CD1c-positive myeloid dendritic cell (primary cell): ENCODE results near the gene ATP6AP1.

Experiments
- DNase-seq: peaks from one replicate; pipeline ENCODE4 v3.0.0-alpha.2; 2016; ENCODE audit errors: extremely low spot score

Gene ATP6AP1

DNA sequence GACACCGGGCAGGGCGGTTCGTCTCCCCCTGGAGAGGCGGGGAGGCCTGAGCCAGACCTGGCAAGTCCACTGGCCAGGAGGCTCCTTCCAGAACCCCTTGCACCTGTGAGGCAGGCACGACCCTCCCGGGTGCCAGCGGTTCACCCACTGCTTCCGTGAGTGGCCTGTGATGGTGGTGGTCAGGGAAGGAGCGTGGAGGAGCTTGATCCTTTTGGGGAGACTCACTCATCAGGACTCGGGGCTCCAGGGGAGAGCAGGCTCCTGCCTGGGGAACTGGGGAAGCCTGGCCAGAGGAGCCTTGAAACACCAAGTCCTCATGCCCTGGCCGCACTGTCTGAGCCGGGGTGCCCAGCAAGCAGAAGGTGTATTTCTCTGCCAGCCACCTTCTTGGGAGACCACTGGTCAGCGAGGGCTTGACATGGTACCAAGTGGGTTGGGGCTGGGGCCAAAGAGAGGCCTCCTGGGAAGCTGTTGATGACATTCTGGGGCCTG lies 16.3 kb downstream of the ATP6AP1 start:
- no peak for DNase-seq

DNA sequence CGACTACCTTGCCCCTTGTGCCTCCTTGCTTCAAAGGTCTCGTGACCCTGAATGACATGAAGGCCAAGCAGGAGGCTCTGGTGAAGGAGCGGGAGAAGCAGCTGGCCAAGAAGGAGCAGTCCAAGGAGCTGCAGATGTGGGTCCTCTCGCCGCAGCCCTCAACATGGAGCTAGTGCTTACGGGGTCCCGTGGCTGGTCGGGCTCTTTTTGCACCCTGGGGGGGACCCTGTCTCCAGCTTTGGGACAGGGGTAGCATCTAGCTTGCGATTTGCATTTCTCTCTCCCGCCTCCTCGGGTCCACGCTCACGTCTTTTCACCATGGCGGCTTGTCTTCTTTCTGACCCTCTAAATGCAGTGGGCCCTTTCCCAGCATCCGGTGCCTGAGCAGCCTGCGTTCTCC lies 17.3 kb downstream of the ATP6AP1 start:
- DNase-seq = no peak

GRCh38 chrX:154446430-154446829 lies 18.0 kb downstream of the ATP6AP1 start:
- DNase-seq = no peak

DNA sequence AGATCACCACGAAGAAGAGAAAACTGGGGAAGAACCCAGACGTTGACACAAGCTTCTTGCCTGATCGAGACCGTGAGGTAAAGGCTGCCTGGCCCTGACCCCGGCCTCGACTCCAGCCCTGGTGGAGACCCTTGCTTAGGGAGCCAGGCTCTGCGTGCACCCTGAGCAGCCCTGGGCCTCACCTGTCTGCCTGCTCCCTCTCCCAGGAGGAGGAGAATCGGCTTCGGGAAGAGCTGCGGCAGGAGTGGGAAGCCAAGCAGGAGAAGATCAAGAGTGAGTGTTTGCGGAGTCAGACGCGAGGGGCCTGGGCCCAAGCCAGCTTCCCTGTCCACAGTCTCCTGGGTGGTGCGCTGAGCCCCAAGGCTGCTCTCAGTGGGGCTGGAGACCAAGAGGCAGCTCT lies 20.0 kb downstream of the ATP6AP1 start:
- no peak for DNase-seq

DNA sequence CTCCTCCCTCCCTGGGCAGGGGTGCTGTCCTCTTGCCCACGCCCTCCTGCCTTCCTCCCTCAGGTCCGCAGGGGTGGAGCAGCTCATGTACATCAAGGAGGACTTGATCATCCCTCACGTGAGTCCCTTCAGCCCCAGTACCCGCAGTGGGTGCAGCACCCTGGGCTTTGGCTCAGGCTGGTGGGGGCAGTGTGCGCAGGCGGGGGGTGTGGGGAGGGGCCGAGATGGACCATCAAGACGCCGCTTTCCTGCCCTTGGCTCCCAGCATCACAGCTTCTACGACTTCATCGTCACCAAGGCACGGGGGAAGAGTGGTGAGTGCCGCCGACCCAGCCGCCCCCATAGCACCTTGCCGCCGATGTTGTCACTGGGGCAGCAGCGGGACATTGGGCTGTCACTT lies 21.1 kb downstream of the ATP6AP1 start:
- DNase-seq = no peak

DNA sequence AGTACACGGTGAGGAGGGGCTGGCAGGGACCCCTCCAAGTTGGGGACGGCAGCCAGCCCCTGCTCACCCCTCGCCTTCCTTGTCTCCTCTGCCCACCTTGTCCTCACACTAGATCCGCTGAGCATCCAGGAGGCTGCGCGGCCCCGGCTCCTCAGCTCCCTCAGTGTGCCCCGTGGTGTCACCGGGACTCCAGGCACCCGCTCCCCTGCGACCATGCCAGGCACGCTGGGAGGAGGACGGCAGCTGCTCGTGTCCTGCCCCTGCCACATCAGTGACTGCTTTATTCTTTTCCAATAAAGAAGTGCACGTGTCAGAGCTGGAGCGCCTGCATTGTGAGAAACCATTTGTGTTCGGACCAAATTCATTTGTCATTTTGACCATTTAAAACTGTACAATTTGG lies 21.8 kb downstream of the ATP6AP1 start:
- no peak for DNase-seq

GRCh38 chrX:154452823-154453222 lies 24.3 kb downstream of the ATP6AP1 start:
- DNase-seq = no peak

DNA sequence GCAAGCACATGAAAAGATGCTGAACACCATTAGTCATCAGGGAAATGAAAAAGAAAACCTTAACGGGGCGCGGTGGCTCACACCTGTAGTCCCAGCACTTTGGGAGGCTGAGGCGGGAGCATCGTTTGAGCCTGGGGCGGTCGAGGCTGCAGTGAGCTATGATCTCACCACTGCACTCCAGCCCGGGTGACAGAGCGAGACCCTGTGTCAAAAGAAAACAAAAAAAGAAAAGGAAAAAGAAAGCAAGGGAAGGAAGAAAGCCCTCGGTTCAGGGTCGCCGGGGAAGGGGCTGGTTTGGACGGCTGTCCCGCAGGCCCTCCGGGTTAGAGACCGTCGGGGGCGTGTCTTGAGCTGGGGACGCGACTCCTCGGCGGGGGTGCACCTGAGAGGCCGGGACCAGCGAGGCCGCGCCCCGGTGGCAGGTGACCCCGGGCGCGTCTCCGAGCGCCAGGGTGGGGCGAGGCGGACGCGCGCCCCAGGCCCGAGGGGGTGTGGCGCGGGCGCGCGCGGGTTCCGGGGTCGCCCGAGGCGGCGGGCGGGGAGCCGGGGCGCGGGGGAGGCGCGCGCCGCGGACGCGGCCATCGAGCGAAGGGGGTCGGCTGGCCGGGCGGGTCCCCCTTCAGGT lies 29.1 kb downstream of the ATP6AP1 start:
- peak; percentile 45 for DNase-seq

DNA sequence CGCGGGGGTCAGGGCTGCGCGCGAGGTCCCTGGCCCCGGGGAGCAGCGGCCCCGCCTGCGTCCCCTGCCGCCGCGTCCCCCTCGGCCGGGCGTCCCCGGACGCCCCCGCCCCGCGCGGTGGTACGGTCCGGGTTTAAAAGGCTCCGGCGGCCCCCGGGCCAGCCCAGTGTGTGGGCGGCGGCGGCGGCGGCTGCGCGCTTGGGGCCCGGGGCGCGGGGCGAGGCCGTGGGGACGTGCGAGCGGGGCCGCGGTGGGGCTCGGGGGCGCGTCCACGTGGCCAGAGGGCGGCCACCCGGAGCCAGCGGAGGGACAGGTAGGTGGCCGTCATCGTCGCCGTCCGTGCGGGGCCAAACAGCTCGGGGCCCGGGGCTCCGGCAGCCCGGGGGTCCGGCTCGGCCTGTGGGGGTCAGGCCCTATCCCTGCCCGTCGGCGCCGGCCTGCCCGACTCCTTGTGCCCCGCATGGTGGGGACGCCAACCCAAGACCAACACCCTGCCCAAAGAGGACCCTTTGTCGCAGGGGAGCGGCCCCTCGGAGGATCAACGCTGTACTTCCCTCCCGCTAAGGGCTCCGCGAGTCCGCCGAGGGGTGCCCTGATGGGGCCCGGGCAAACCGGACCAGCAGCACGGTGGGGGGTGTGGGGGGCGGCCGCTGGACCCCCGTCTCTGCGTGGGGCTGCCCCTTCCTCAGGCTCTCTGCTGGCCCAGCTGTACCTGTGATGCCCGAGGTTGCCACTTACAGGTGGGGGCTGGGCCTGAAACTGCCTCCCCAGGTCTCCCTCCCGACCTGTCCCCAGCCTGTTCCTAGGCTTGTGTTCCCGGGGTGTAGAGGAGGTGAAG lies 29.9 kb downstream of the ATP6AP1 start, which contains the start of gene PLXNA3:
PLXNA3 (plus strand) TSS at position 166 of the 838 bp plus-strand sequence. CDS start 1,903 bp downstream, outside the sequence.
- DNase-seq = peak; percentile 71

DNA sequence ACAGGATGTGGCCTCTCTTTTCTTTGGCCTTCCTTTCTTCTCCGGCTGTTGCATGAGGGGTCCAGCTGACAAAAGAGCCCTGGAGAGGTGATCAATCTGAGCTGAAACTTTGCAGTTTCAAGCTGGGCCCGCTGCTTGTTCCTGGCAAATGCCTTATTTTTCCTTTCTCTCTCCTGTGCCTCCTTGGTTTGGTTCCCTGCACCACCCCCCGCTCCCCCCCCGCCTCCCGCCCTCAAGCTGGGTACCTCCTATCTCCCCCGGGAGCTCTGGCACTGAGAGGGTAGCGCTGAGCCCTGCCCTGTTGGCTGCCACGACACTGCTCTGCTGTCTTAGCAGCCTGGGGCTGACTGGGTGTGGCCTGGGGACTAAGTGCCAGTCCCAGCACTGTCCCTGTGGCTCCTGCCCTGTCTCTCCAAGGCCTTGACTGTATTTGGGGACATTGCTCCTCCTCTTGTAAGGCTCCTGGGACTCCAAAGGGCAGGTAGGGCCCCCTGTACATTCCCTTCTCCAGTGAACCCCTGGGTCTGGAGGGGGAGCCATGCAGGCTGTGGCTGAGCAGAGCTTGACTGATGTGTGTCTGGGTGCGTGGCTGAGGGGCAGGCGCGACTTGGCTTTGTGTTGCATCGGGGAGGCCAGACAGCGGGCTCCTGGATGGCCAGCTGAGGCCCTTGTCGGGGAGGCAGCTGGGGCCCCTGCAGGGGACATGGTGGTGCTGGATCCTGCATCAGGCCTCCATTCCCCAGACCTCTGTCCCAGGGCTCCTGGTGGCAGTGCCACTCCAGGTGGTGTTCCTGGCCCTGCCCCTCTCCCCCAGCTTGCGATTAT lies 30.7 kb downstream of the ATP6AP1 start:
- DNase-seq = no peak

DNA sequence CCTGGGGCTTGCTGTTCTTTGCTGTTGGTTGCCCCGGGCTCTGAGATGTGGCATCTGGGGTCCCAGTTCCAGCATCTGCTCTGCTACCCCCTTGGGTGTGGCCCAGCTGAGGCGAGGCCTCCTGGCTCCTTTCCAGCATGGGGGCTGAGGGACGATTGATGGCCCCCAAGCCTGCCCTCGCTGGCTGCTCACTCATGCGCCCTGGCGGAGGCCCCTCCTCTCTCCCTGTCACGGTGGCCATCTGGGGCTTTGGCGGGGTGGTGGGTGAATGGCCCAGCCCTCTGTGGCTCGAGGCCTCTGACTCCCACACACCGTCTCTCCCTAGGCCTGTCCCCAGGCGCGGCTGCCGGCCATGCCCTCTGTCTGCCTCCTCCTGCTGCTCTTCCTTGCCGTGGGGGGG lies 31.4 kb downstream of the ATP6AP1 start:
- no peak for DNase-seq

DNA sequence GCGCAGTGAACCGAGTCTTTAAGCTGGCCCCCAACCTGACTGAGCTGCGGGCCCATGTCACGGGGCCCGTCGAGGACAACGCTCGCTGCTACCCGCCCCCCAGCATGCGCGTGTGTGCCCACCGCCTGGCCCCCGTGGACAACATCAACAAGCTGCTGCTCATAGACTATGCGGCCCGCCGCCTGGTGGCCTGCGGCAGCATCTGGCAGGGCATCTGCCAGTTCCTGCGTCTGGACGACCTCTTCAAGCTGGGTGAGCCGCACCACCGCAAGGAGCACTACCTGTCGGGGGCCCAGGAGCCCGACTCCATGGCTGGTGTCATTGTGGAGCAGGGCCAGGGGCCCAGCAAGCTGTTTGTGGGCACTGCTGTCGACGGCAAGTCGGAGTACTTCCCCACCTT lies 31.8 kb downstream of the ATP6AP1 start:
- no peak for DNase-seq

- DNase-seq = no peak
These were observed 33.9 kb downstream of the ATP6AP1 start for GRCh38 chrX:154462396-154462795.

GRCh38 chrX:154463611-154464220 lies 35.2 kb downstream of the ATP6AP1 start:
- DNase-seq = no peak

DNA sequence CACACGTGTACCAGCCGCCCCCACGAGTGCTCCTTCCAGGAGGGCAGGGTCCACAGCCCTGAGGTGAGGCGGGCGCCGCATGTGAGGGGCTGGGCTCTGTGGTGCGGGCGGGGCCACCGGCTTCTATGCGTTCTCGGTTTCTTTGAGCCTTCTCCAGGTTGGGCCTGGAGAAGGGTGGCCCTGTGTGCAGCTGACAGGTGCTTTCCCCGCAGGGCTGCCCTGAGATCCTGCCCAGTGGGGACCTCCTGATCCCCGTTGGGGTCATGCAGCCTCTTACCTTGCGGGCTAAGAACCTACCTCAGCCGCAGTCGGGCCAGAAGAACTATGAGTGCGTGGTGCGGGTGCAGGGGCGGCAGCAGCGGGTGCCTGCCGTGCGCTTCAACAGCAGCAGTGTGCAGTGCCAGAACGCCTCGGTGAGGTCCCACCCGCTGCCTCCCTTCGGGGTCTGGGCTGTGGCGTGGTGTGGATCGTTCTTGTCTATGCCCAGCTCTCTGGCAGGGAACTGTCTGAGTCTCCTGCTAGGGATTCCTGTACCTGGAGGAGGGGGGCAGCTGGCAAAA lies 36.4 kb downstream of the ATP6AP1 start:
- no peak for DNase-seq

DNA sequence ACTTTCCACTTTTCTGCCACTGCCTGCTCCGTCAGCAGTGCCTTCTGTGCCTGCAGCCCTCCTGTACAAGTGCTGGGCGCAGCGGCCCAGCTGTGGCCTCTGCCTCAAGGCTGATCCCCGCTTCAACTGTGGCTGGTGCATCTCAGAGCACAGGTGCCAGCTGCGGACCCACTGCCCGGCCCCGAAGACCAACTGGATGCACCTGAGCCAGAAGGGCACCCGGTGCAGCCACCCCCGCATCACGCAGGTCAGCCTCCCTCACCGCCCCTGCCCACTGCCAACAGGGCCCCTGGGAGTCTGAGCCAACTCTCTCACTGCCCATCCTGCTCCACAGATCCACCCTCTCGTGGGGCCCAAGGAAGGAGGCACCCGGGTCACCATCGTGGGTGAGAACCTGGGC lies 37.1 kb downstream of the ATP6AP1 start:
- DNase-seq = no peak

DNA sequence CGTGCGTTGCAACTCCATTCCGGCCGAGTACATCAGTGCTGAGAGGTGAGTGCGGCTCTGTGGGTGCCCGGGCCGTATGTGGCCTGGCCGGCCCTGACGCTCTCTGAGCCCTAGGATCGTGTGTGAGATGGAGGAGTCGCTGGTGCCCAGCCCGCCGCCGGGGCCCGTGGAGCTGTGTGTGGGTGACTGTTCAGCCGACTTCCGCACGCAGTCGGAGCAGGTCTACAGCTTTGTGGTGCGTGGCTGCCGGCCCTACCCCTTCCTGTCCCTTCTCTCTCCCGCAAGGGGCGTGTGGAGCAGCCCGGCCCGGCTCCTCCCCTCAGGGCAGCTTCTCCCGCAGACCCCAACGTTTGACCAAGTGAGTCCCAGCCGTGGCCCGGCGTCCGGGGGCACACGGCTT lies 37.6 kb downstream of the ATP6AP1 start:
- no peak for DNase-seq

GRCh38 chrX:154466907-154467306 lies 38.4 kb downstream of the ATP6AP1 start:
- DNase-seq = no peak

DNA sequence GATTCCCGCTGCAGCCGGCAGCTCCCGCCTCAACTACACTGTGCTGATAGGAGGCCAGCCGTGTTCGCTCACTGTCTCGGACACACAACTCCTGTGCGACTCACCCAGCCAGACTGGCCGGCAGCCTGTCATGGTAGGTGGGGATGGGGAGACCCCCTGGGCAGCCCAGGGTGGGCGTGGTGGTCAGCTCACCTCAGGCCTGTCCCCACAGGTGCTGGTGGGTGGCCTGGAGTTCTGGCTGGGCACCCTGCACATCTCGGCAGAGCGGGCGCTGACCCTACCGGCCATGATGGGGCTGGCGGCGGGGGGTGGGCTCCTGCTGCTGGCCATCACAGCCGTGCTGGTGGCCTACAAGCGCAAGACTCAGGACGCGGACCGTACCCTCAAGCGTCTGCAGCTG lies 39.1 kb downstream of the ATP6AP1 start:
- no peak for DNase-seq

GRCh38 chrX:154468217-154468616 lies 39.7 kb downstream of the ATP6AP1 start:
- no peak for DNase-seq

GRCh38 chrX:154469114-154469513 lies 40.6 kb downstream of the ATP6AP1 start:
- no peak for DNase-seq

DNA sequence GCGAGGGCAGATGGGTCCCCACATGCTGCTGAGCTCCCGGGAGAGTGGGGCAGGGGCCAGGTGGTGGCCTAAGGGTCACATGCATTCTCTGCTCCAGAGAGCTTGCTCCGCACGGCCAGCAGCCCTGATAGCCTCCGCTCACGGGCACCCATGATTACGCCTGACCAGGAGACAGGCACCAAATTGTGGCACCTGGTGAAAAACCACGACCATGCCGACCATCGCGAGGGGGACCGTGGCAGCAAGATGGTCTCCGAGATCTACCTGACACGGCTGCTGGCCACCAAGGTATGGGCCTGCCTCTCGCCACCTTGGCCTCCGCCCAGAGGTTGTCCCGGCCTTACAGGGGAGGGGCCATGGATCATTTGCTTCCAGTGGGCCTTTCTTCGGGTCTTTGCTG lies 41.4 kb downstream of the ATP6AP1 start:
- DNase-seq = no peak
